Measurements from ENCODE around the gene CLSTN1.

GRCh38 chr1:9735800-9736199, 88.0 kb downstream of the CLSTN1 start:
- no peak for TF ChIP-seq CTCF (IDR thresholded peaks at IDR 0.05)
- no peak for TF ChIP-seq REST (IDR thresholded peaks at IDR 0.05; ENCODE audit: insufficient read depth in 1 of 2, low read depth in 2 of 2, low read length in 1 of 2)
- no peak for TF ChIP-seq POLR2AphosphoS5 (IDR thresholded peaks at IDR 0.05; ENCODE audit: low read depth, low read length)
